HepG2 (cell line): ENCODE measurements around the gene METTL21C. TPM values are rescaled to one million over a fixed set of nuclear protein-coding genes. Genes with fewer than 3 reads are reported as not detected.

Experiments
- ATAC-seq: fragments of 200-7000 bp; cut with Tn5 transposase; 3 replicates; pipeline ENCODE4 v1.9.1; 2020; ENCODE audit warnings: mild to moderate bottlenecking, moderate library complexity
- BruUV-seq: library from RNA; stranded (reverse); fragments of 400-500 nt; replicated peaks from 2 replicates; lab custom pipeline; 2021; lab: Mats Ljungman, UMichigan
- CTCF ChIA-PET: fragments of 300-600 bp; formaldehyde crosslinking; extraction: SDS; loops from one replicate; lab custom pipeline; 2021; ENCODE audit warnings: low total read pairs, inconsistent platforms, low intra/inter-chr PET ratio; lab: Yijun Ruan, JAX
- POLR2A ChIA-PET: fragments of 350-600 bp; sonication (Branson Sonifier 250); formaldehyde crosslinking; loops from one replicate; lab custom pipeline; 2020; ENCODE audit warnings: antibody characterized with exemption, inconsistent platforms; lab: Yijun Ruan, JAX
- DNase-seq: peaks from one replicate; pipeline ENCODE4 v3.0.0-alpha.2; 2015; ENCODE audit warnings: low spot score
- FAIRE-seq: peaks from 3 replicates; lab custom pipeline; 2011; peaks lifted over from hg19 to GRCh38; lab: Jason Lieb, UNC
- H2AFZ ChIP-seq: one replicate; pipeline ENCODE4 v1.6.1; 2011; ENCODE audit warnings: low read length, inconsistent platforms
- H3K27ac ChIP-seq: fragments of 300-600 bp; 3 replicates; pipeline ENCODE4 v1.8.0; 2011; ENCODE audit warnings: mixed run types, mild to moderate bottlenecking, mixed read lengths, low read length, inconsistent platforms; ENCODE audit not compliant: insufficient read depth; ENCODE audit errors: extremely low read length
- H3K27me3 ChIP-seq, 2 experiments: fragments of 200-600 bp in 1 of 2; 2 replicates in 1 of 2; 3 replicates in 1 of 2; pipeline versions ENCODE4 v1.6.0 to v1.8.0; 2011; ENCODE audit warnings: low read length in 2 of 2, mild to moderate bottlenecking in 2 of 2, moderate library complexity in 2 of 2, inconsistent platforms in 1 of 2; ENCODE audit not compliant: insufficient read depth in 2 of 2, control insufficient read depth in 1 of 2
- H3K36me3 ChIP-seq, 2 experiments: fragments of 200-600 bp in 1 of 2; replicated peaks in 1 of 2; 2 replicates in 1 of 2; 3 replicates in 1 of 2; pipeline versions ENCODE4 v1.5.1 to v1.8.0; 2011; ENCODE audit warnings: low read length in 2 of 2, inconsistent platforms in 1 of 2; ENCODE audit not compliant: insufficient read depth in 2 of 2, control insufficient read depth in 1 of 2
- H3K4me1 ChIP-seq: 2 replicates; pipeline ENCODE4 v1.5.1; 2012; ENCODE audit warnings: low read length, inconsistent platforms; ENCODE audit not compliant: insufficient read depth
- H3K4me2 ChIP-seq: 2 replicates; pipeline ENCODE4 v1.6.0; 2011; ENCODE audit warnings: low read depth, low read length, inconsistent platforms
- H3K4me3 ChIP-seq, 3 experiments: fragments of 200-600 bp in 1 of 3; sonication (generic), shearing (Covaris generic) in 1 of 3; replicated peaks in 1 of 3; 2 replicates each; pipeline ENCODE4 v1.5.1; 2011 to 2016; ENCODE audit warnings: low read length in 3 of 3, inconsistent platforms in 2 of 3, low read depth in 2 of 3, mild to moderate bottlenecking in 2 of 3, control low read depth in 1 of 3, mixed read lengths in 1 of 3; ENCODE audit not compliant: insufficient read depth in 1 of 3
- H3K79me2 ChIP-seq: one replicate; pipeline ENCODE4 v1.6.1; 2011; ENCODE audit warnings: low read length, inconsistent platforms; ENCODE audit not compliant: insufficient read depth
- H3K9ac ChIP-seq: 2 replicates; pipeline ENCODE4 v1.6.0; 2011; ENCODE audit warnings: mild to moderate bottlenecking, low read depth, low read length, inconsistent platforms; ENCODE audit not compliant: insufficient read depth
- H3K9me3 ChIP-seq: 2 replicates; pipeline ENCODE4 v1.5.1; 2012; ENCODE audit warnings: mild to moderate bottlenecking, low read length
- H4K20me1 ChIP-seq: 2 replicates; pipeline ENCODE4 v1.6.0; 2011; ENCODE audit warnings: inconsistent platforms, mild to moderate bottlenecking, low read length, moderate library complexity; ENCODE audit not compliant: insufficient read depth
- ELF1 ChIP-seq: sonication (generic); formaldehyde crosslinking; IDR thresholded peaks from 2 replicates; pipeline ENCODE4 v1.4.0; 2020; ENCODE audit warnings: missing genetic modification reagents
- ELF3 ChIP-seq: IDR thresholded peaks from 2 replicates; pipeline ENCODE4 v1.6.1; 2016; ENCODE audit warnings: missing genetic modification reagents, missing compliant biosample characterization
- HDAC1 ChIP-seq: sonication (generic); formaldehyde crosslinking; IDR thresholded peaks from 2 replicates; pipeline ENCODE4 v1.5.1; 2020; ENCODE audit warnings: mild to moderate bottlenecking, missing genetic modification reagents
- LCORL ChIP-seq, 2 experiments: fragments of 450-650 bp in 1 of 2; sonication (generic) in 1 of 2; formaldehyde crosslinking in 1 of 2; IDR thresholded peaks; 2 replicates each; pipeline versions ENCODE4 v1.5.0 to v1.6.1; 2017 to 2020; ENCODE audit warnings: antibody characterized with exemption in 1 of 2, missing genetic modification reagents in 1 of 2
- PHF8 ChIP-seq: sonication (generic); formaldehyde crosslinking; IDR thresholded peaks from 2 replicates; pipeline ENCODE4 v1.5.0; 2020; ENCODE audit warnings: missing genetic modification reagents
- PTBP1 ChIP-seq: fragments of 200-400 bp; formaldehyde crosslinking; IDR thresholded peaks from 2 replicates; pipeline ENCODE4 v1.6.1; 2018; ENCODE audit warnings: low read length, low read depth; ENCODE audit not compliant: poor library complexity, severe bottlenecking
- RORA ChIP-seq: sonication (generic); formaldehyde crosslinking; IDR thresholded peaks from 2 replicates; pipeline ENCODE4 v1.5.0; 2020; ENCODE audit warnings: mild to moderate bottlenecking, missing genetic modification reagents, moderate library complexity
- SETDB1 ChIP-seq: sonication (generic); formaldehyde crosslinking; IDR thresholded peaks from 2 replicates; pipeline ENCODE4 v1.5.1; 2020; ENCODE audit warnings: missing genetic modification reagents, mild to moderate bottlenecking, borderline replicate concordance
- ZFP1 ChIP-seq: IDR thresholded peaks from 2 replicates; pipeline ENCODE4 v1.6.1; 2016
- ZNF24 ChIP-seq: fragments of 450-650 bp; IDR thresholded peaks from 2 replicates; pipeline ENCODE4 v1.6.1; 2017; ENCODE audit warnings: antibody characterized with exemption, mild to moderate bottlenecking
- ZNF615 ChIP-seq: sonication (generic); formaldehyde crosslinking; IDR thresholded peaks from 2 replicates; pipeline ENCODE4 v1.5.0; 2020; ENCODE audit warnings: mild to moderate bottlenecking, missing genetic modification reagents, borderline replicate concordance
- WGBS: methylation state at CpG from one replicate; pipeline ENCODE4 v1.1.6; 2017; ENCODE audit warnings: low lambda C conversion rate; 5-methylcytosine and 5-hydroxymethylcytosine counted together
- in situ Hi-C: cut with HindIII; loops from 2 replicates; pipeline ENCODE4 v1.10.0; 2017; ENCODE audit warnings: low pct_unique_long_range_greater_than_20kb; ENCODE audit not compliant: extremely low pct_ligation_motif_present
- intact Hi-C: fragments of 100-400 bp; cut with micrococcal nuclease; formaldehyde crosslinking; loops from one replicate; pipeline ENCODE4 v1.10.0; 2022; ENCODE audit not compliant: unreplicated experiment
- polyA plus RNA-seq, 8 experiments: library from polyadenylated mRNA; depleted of rRNA in 3 of 8; stranded (reverse) in 7 of 8; unstranded in 1 of 8; fragments of >200 nt; fragmentation: Illumina TruSeq in 4 of 8; extraction: Trizol in 4 of 8; gene quantifications; 2 replicates each; pipeline versions ENCODE4 v1.2.1 to v1.2.3, GENCODE V29; 2011 to 2016; ENCODE audit warnings: low read depth in 4 of 8, missing spikeins in 1 of 8, mixed read lengths in 1 of 8; ENCODE audit not compliant: insufficient read depth in 1 of 8
- total RNA-seq, 5 experiments: library from RNA; depleted of rRNA; stranded (reverse); fragments of >200 nt; fragmentation: Illumina TruSeq; extraction: Trizol; gene quantifications; 2 replicates each; pipeline ENCODE4 v1.2.3, GENCODE V29; 2016; ENCODE audit warnings: low read depth in 1 of 5
- TF ChIP-seq, protein P1 (sequence below): sonication (generic); formaldehyde crosslinking; IDR thresholded peaks from 2 replicates; pipeline ENCODE4 v1.9.0; 2021; ENCODE audit warnings: missing genetic modification reagents, mild to moderate bottlenecking, borderline replicate concordance

METTL21C gene
- total and polyA plus RNA-seq, 2 of the 13 experiments (the other 11 are each of a cell fraction or from before 2014, with no cell fraction given): not detected

DNA sequence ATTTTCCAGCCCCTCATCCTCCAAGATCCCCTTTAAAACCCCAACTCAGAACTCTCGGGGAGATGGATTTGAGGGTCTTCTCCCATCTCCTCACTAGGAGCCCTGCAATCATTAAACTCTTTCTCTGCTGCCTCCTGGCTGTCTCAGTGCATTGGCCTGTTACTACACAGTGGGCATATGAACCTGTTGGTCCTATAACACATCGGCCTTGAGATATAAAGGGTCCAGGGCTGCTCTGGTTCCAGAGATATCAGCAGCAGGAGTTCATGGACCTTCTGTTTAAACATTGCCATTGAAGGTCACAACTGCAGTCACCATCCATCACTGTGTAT lies 3.8 kb upstream of the METTL21C start:
- Histone ChIP-seq H3K79me2 (no peaks in the 10 kb centered on the region), H3K27me3 (peaks cover 0 to 8% of the 10 kb centered on the region in 2 experiments; a peak in 2 of 5 replicates), H3K9ac (no peak overlapping the region), H3K27ac (no peak overlapping the region), H3K4me1 (peaks cover 10% of the 10 kb centered on the region; the same call in 1 of the 2 replicates), H3K4me2 (no peak overlapping the region), H2AFZ (no peak overlapping the region), H3K9me3 (peaks cover 8% of the 10 kb centered on the region; the same call in 1 of the 2 replicates), H4K20me1 (no peaks in the 10 kb centered on the region), H3K36me3 (no peaks in the 10 kb centered on the region), H3K4me3 (no peak overlapping the region)
- intact Hi-C loops (no loop called here), in situ Hi-C loops (no loop called here)
- no TSS peak for BruUV-seq
- CTCF ChIA-PET: no interaction called here
- no peak for DNase-seq
- ATAC-seq: no peak
- TF ChIP-seq ZFP1 (CRISPR knock-in tag) (no peak), SETDB1 (CRISPR knock-in tag) (peak; percentile 76; the same call in 1 of the 2 replicates), PTBP1 (no peak), ZNF24 (no peak), PHF8 (CRISPR knock-in tag) (no peak)
- TF ChIP-seq, protein P1, sequence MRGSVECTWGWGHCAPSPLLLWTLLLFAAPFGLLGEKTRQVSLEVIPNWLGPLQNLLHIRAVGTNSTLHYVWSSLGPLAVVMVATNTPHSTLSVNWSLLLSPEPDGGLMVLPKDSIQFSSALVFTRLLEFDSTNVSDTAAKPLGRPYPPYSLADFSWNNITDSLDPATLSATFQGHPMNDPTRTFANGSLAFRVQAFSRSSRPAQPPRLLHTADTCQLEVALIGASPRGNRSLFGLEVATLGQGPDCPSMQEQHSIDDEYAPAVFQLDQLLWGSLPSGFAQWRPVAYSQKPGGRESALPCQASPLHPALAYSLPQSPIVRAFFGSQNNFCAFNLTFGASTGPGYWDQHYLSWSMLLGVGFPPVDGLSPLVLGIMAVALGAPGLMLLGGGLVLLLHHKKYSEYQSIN (CRISPR knock-in tag): no peak
- POLR2A ChIA-PET: no interaction called here
- FAIRE-seq: no peak
- 13% methylated on average over 2 of the region's 2 CpGs for WGBS

DNA sequence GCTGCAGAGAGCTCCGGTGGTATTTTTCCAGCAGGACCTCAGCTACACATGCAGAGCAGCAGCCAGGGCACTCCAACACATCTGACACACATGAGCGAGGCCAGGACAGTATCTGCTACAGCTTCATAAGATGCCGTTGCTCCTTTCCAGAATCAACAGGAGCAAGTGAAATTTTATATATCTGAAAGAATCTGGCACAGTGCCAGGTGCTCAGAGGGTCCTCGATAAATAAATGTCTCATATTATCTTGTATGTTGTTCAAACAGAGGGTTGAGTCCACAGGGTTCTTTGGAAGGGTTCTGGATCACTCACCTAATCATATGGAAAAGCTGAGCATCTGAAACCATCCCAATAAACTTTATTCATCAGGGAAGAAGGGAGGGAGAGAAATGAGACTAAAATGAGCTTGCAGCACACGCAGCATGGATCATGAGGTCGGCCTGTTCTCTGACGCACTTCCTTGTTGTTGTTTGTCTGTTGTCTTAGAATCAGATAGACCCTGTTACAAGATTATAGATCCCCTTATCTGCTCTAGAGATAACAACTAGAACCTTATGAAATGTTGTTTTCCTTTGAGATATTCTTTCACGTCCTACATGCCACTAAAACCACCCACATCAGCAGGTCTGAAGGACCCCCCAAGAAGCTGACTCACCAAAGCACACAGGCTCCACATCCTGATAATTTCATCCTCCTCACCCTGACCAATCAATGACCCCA lies 3.2 kb upstream of the METTL21C start:
- BruUV-seq: no TSS peak
- Histone ChIP-seq H3K9ac (no peak overlapping the region), H3K36me3 (no peaks in the 10 kb centered on the region), H3K4me1 (peaks cover 10% of the 10 kb centered on the region; the same call in 1 of the 2 replicates), H2AFZ (no peak overlapping the region), H3K4me3 (no peak overlapping the region), H3K27me3 (peaks cover 0 to 12% of the 10 kb centered on the region in 2 experiments; a peak in 2 of 5 replicates), H4K20me1 (no peaks in the 10 kb centered on the region), H3K4me2 (no peak overlapping the region), H3K79me2 (no peaks in the 10 kb centered on the region), H3K9me3 (peaks cover 8% of the 10 kb centered on the region; the same call in 1 of the 2 replicates), H3K27ac (no peak overlapping the region)
- no peak for FAIRE-seq
- ChIA-PET CTCF (no interaction called here), POLR2A (no interaction called here)
- no peak for ATAC-seq
- in situ Hi-C loops: no loop called here
- intact Hi-C loops: no loop called here
- 36% methylated on average over 7 of the region's 8 CpGs for WGBS
- no peak for TF ChIP-seq ELF3 (CRISPR knock-in tag)
- no peak for TF ChIP-seq RORA (CRISPR knock-in tag)
- TF ChIP-seq LCORL (IDR thresholded peaks at IDR 0.05): peak; percentile 93
- TF ChIP-seq LCORL (CRISPR knock-in tag; IDR thresholded peaks at IDR 0.05): no peak
- TF ChIP-seq HDAC1 (CRISPR knock-in tag): no peak
- no peak for TF ChIP-seq ZNF615 (CRISPR knock-in tag)
- no peak for TF ChIP-seq ELF1
- no peak for DNase-seq
